Stimulated activated CD8-positive, alpha-beta memory T cell treated with anti-CD3 and anti-CD28 coated beads, Interleukin-4, amount 100 ng/mL, for 24 hours (primary cell): ENCODE data around the gene HCN2.
"Not testable (repeated sequence)": the region's sequence is repeated elsewhere in the genome, so short reads cannot be mapped to it uniquely, and the experiment has no call there.

ENCODE experiments used
- DNase-seq: peaks from one replicate; pipeline ENCODE4 v3.0.0-alpha.2; 2020; ENCODE audit warnings: low read depth

Gene HCN2

GRCh38 chr19:605061-605971 lies 15.6 kb downstream of the HCN2 start:
- not testable (repeated sequence) for DNase-seq

DNA sequence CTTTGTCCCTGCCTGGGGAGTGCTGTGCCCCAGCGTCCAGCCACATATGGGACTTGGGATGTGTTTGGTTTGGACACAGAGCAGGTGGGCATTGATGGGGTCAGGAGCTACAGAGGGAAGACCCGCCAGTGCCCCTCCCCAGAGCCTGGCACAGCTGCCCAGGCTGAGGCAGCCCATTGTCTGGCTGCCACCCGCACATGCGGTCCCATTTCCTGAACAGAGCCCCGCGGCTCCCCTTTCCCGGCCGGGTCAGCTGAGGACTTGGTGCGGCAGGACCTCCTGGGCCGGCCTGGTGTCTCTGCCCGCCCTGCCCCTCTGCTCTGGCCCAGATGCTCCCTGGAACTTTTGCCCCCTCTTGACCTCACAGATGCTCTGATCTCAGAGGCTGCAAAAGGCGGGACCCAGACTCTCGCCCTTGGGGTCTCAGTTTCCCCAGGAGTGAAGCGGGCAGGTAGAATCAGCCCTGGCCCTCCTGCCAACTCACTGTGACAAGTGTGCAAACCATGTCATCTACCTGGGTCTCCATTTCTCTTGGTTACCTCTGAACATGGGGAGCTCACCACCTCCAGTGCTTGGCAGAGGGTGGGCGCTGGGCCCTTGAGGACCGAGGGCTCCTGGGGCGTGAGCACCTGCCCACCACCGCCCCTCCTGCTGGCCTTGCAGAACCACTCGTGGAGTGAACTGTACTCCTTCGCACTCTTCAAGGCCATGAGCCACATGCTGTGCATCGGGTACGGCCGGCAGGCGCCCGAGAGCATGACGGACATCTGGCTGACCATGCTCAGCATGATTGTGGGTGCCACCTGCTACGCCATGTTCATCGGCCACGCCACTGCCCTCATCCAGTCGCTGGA lies 17.8 kb downstream of the HCN2 start:
- no peak for DNase-seq

DNA sequence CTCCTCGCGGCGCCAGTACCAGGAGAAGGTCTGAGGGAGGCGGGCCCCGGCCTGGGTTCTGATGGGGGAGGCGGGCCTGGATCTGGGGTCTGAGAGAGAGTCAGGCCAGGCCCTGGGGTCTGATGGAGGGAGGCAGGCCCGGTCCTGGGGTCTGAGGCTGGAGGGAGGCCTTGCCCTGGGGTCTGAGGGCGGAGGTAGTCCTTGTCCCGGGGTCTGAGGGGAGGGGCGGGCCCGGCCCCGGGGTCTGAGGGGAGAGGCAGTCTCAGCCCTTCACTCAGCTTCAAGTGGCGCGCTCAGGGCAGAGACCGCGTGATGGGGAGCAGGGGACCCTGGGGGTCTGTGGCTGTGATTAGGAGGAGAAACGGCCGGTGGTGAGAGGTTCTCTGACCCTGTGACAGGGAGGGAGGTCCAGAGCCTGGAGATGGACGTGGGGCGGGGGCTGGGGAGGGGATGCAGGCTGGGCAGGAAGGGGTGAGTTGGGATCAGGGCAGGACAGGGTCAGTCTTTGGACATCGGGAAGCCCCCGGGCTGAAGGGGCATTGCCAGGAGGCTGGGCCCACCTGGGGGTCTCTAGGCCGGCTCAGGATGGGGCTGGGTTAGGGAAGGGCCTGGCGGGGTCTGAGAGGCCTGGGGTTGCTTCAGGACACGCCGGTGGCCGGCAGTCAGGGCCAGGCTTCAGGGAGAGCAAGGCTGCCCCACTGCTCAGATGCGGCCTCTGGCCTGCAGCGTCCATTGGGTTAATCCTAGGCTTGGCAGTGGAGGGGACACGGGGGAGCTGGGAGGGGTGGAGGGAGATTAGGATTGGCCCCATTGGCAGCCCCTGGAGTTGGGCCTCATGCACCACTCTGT lies 18.7 kb downstream of the HCN2 start:
- no peak for DNase-seq

DNA sequence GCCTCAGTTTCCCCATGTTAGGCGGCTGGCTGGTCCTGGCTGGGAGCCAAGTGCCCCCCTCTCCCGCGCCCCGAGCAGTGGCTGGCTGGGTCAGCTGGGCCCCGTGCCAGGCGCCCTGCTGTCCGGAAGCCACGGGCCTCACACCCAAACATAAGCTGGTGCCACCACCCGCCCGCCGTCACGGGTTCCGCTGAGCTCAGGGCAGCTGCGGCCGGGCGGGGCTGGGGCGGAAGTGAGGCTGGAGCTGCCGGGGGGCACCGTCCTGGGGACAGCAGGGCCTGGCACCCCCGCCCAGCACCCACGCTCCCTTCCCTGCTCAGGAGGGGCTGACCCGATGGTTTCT lies 19.3 kb downstream of the HCN2 start:
- DNase-seq, result no peak

DNA sequence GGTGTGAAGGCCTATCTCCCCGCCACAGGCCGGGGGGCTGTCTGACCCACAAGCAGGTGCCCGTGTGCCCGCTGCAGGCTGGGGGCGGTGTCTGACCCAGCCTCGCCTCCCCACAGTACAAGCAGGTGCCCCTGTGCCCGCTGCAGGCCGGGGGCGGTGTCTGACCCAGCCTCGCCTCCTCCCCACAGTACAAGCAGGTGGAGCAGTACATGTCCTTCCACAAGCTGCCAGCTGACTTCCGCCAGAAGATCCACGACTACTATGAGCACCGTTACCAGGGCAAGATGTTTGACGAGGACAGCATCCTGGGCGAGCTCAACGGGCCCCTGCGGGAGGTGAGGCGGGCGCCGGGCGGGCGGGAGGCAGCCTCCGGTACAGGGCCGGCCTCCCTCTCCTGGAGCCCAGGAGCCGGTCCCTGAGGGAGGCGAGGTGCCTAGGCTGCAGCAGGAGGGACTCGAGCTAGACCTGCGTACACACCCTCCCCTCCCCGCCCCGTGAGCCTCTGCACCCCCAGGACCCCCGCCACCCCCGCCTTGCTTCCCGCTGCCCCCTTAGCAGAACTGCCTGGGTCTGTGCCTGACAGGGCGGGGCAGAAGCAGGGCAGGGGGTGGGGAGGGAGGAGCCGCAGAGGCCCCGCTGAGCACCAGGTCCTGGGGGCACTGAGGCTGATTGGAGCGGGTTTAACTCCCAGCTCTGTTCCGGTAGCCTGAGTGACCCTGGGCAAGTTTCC lies 20.6 kb downstream of the HCN2 start:
- no peak for DNase-seq

DNA sequence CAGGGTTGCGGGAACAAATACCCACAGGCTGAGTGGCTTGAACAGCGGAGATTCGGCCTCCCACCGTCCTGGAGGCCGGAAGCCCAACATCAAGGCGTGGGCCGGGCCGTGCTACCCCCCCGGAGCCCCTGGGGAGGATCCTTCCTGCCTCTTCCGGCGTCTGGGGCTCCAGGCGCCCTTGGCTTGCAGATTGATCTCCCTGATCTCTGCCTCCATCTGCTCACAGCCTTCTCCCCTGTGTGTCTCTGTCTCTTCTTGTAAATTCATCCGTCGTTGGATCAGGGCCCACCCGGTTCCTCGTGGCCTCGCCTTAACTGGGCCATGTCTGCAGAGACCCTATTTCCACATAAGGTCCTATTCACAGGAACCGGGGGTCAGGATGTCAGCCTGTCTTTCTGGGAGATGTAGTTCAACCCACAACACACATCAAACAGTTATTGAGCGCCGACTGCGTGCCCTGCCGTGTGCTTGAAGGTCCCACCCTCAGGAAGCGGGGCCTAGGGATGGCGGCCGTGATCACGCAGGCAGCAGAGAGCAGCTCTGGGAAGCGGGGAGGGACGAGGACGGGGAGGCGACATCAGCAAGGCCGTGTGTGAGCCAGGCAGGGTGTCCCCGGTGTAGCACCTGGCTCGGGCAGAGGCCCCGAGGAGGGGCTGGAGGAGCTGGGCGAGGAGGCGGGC lies 21.3 kb downstream of the HCN2 start:
- peak; percentile 46 for DNase-seq

DNA sequence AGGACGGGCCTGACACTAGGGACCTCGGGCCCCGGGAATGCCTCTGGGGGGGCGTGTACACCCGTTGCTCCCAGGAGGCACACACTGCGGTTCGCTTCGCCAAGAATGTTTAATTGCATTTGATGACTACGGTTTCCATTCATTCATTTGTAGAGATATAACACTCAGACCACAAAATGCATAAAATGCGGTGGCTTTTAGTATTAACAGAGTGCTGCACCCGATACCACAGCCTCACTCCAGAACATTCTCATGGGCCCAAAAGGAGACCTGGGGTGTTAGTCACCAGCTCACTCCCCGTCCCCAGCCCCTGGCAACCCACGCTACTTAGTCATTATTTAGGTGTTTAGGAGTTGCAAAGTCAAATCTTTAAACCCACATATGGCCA lies 21.8 kb downstream of the HCN2 start:
- peak; percentile 55 for DNase-seq

- DNase-seq, result no peak
Measured at GRCh38 chr19:612941-613340, 23.3 kb downstream of the HCN2 start.

DNA sequence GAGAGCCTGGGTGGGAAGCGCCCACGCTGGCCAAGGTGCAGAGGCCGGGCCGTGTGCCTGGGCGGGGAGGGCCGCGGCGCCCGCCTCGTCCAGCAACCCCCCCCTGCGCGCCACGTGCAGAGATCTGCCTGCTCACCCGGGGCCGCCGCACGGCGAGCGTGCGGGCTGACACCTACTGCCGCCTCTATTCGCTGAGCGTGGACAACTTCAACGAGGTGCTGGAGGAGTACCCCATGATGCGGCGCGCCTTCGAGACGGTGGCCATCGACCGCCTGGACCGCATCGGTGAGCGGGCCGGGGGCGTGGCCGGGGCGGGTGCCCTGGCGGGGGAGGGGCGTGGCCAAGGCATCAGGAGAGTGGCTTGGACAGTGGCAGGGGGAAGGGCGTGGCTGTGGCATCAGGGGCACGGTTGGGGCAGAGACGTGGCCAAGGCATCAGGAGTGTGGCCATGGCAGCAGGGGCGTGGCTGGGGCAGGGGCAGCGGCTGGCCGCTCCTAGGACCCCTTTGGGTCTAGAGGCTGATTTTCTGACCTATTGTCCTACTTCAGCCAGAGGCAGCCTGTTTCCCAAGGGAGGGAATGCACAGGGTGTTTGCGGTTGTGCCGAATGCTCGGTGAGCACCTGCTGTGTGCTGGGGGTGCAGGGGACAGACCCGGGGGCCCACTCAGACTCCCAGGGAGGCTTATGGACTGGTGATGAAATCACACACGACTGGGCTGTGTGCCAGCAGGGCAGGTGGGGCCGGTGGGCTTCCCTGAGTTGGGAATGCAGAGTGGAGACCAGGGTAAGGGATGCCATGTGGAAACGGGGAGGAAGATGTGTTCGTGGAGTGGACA lies 24.3 kb downstream of the HCN2 start:
- no peak for DNase-seq

DNA sequence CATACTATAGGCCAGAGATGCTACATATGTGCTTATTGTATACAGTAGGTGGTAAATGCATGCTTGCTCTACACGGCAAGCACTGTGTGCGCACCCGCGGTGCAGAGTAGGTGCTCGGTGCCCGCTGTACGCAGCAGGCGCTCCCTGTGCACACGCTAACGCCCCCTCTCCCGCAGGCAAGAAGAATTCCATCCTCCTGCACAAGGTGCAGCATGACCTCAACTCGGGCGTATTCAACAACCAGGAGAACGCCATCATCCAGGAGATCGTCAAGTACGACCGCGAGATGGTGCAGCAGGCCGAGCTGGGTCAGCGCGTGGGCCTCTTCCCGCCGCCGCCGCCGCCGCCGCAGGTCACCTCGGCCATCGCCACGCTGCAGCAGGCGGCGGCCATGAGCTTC lies 25.9 kb downstream of the HCN2 start:
- DNase-seq, result no peak

- DNase-seq, result no peak
Measured at GRCh38 chr19:616062-616700, 26.5 kb downstream of the HCN2 start.

DNA sequence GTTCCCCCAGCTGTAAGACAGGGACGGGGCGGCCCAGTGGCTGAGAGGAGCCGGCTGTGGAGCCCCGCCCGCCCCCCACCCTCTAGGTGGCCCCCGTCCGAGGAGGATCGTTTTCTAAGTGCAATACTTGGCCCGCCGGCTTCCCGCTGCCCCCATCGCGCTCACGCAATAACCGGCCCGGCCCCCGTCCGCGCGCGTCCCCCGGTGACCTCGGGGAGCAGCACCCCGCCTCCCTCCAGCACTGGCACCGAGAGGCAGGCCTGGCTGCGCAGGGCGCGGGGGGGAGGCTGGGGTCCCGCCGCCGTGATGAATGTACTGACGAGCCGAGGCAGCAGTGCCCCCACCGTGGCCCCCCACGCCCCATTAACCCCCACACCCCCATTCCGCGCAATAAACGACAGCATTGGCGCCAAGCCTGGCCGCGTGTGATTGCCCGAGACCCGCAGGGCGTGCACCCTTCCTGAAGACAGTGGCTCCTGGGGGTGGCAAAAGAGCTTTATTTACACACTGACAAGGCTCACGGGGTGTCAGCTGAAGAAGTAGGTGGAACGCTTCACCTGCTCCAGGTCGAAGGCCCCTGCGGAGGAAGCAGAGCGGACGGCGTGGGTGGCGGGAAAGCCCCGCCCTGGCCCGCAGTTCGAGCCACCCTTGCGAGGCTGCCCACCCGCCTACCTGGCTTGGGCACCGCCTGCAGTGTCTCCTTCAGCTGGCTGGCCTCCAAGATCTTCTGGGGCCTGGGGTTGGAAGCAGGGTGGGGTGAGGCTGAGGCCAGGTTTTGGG lies 27.3 kb downstream of the HCN2 start:
- DNase-seq, result no peak

DNA sequence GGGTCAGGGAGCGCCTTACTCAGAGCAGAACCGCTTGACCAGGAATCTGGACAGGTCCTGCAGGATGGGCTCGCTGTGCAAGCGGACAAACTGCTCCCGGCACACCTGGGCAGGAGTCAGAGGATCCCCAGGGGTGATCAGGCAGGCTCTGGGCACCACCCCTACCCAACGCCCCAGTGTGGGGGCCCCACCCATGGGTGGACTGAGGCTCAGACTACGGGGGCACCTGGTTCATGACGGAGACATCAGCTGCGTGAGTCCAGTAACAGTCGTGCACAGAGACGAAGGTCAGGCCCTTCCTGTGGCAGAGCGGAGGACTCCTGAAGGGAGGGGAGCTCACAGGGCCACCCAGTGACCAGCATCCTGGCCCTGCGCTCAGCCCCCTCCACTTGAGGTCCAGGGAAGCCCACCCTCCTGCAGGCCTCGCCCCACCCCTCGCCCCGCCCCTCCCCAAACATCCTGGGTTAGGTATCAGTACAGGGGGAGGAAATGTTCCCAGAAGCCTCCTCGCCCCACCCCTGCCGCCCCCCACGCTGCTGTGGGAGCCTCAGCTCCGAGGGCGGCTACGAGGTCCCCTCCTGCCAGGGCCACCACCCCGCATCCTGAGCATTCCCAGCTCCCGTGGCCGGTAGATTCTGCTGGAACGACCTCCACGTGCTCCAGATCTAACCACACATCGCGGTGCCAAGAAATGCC lies 28.0 kb downstream of the HCN2 start:
- DNase-seq, result no peak

- no peak for DNase-seq
Measured at GRCh38 chr19:618247-618619, 28.6 kb downstream of the HCN2 start.

DNA sequence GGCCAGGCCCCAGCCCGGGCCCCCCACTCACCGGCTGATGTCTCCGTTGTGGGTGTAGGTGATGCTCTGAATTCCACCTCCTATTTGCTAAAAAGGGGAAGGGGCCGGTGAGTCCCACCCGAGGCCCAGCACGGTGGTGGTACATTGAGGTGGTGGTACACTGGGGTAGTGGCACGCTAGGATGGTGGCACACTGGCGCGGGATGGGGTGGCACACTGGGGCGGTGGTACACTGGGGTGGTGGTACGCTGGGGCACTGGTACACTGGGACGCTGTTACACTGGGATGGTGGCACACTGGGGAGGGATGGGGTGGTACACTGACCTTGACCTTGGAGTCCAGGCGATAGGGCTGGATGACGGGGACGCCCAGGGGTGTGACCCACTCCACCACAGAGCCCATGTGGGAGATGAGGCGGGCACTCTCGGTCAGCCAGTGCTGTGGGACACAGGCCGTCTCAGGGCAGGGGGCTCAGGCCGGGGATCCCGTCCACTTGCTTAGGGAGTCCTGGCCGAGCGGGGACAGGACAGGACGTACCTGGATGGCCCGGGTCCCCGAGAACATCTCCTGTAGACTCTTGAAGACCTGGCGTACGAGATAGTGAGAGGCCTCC lies 29.1 kb downstream of the HCN2 start:
- DNase-seq, result no peak

- DNase-seq, result no peak
Measured at GRCh38 chr19:619286-620002, 29.8 kb downstream of the HCN2 start.
